T47D (cell line): Measurements from ENCODE around the gene HCFC1.

Source experiments
- DNase-seq, 2 experiments: peaks; one replicate each; pipeline versions ENCODE4 v3.0.0 to v3.0.0-alpha.2; 2011 to 2012; ENCODE audit warnings: low read depth in 1 of 2, low spot score in 1 of 2
- JUND ChIP-seq: IDR thresholded peaks from 2 replicates; pipeline ENCODE4 v1.6.1; 2012; ENCODE audit warnings: low read depth
- in situ Hi-C: cut with HindIII; loops from 2 replicates; pipeline ENCODE4 v1.10.0; 2016; ENCODE audit warnings: low sequenced_read_pairs, low pct_unique_long_range_greater_than_20kb

The HCFC1 gene

DNA sequence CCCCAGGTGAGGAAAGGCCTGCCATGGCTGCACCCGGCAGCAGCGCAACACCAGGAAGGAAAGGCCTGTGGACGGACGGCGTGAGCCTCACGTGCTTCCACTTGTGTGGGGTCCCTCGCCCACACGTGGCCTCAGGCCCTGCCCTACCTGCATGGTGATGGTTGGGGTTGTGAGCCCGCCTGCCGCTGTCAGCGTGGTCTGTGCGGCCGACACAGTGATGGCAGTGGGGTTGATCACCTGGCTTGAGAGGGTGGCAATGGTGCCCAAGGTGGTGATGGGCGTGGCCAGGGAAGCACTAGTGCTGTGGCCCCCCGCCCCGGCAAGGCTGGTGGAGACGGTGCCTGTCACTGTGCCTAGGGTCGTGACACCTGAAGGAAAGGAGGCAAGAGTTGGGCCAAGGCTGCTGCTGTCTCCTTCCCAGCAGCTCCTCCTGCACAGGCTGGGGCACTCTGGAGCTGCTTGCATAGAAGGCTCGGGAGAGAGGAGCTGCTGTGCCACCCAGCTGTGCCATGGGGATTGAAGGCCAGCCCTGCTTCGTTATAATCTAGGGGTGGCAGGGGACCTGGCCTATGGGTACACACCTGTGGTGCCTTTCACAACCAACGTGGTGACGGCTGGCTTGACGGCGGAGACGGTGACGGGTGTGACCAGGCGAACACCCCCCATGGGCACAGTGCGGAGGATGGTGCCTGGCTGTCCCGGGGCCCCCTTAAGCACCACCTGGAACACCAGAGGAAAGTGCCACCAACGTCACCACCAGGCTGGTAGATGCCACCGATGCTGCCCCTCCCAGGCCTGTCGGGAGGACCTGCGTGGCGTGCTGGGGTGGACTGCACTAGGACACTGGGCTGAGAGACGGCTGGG, 15.3 kb downstream of the HCFC1 start:
- DNase-seq: no peak
- in situ Hi-C loops: no loop called here
- TF ChIP-seq JUND: no peak

GRCh38 chrX:153955228-153955732, 16.3 kb downstream of the HCFC1 start:
- in situ Hi-C loops: no loop called here
- no peak for TF ChIP-seq JUND
- DNase-seq: no peak

DNA sequence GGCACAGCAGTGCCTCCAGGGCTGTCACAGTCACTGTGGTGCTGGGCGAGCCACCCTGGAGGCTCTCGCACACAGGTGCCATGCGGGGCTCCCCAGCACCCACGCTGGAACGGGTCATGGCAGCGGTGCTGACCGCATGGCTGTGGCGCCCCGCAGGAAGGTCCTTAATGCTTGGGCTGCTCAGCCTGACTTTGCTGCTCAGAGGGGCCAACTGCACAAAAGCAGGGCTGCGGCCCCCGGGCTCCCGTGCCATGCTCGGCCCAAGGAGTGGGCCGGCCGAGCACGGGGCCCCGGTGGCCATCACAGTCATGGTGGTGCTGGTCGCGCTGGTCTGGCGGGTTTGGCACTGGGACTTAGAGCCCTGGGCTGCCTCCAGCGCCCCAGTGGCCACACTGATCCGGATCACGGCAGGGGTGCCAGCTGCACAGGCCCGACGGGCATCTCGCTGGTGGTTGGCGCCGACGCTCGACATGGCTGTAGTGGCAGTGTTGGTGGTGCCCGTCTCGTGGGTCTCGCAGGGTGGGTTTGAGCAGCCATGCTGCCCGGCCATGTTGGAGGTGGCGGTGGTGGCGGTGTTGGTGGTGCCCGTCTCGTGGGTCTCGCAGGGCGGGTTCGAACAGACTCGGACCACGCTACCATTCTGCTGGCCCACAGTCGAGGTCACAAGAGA, 16.9 kb downstream of the HCFC1 start:
- TF ChIP-seq JUND: no peak
- DNase-seq: no peak
- in situ Hi-C loops: no loop called here

- in situ Hi-C loops: no loop called here
- TF ChIP-seq JUND: no peak
These were observed 17.6 kb downstream of the HCFC1 start for GRCh38 chrX:153953892-153954557.

DNA sequence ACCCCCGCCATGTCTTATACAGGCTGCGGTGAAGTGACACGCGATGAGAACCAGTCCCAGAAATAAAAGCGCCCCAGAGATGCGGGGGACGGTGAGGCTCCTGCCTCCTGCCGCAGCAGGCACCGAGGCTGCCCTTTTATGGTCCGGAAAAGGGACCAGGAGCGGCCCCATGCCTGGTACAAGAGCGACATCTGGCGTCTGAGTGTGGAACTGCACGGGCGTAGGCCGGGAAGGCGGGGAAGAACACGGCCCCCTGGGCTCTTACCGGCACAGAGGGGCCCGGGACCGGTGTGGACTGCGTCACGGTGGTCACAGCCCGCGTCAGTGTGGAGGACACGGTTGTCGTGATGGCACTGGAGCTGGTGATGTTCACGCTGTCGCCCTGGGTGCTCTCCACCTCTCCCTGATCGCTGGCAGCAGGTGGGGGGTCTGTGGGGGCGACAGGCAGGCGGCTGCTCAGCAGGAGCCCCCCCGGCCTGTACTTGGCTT, 18.2 kb downstream of the HCFC1 start:
- TF ChIP-seq JUND: no peak
- DNase-seq: peak; percentile 54 to 62
- in situ Hi-C loops: no loop called here

More at GRCh38 chrX:153953892-153954557, 17.6 kb downstream of the HCFC1 start:
- no peak for DNase-seq

- in situ Hi-C loops: no loop called here
- no peak for TF ChIP-seq JUND
- no peak for DNase-seq
These were observed 19.1 kb downstream of the HCFC1 start for GRCh38 chrX:153952373-153953026.

DNA sequence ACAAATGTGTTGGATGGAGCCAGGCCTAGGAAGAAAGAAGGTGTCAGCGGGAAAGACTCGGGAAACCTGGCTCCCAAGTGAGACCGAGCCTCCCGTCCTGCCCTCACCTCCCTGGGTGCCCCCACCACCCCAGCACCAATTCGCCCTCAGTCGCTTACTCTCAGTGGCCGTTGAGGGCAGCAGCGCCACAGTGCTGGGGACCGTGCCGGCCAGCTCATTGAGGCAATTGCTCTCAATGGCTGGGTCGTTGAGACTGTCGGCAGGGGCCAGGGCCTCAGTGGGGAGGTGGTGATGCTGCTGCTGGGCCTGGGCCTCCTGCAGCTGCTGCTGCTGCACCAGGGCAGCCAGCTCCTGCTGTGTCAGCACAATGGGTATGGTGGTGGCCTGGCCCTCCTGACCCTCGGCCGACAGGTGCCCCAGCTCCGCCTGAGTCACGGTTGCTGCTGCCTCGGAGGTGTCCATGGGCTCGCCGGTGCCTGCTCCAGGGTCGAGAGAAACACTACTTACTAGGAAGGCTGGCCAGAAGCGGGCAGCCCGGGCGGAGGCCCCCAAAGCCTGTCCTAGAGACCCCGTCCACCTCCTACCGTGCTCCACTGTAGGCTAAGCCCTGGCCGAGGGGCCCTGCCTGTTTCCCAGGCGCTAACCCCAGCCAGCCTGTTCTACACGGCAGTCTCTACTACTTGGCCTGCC, 19.8 kb downstream of the HCFC1 start:
- no peak for DNase-seq
- in situ Hi-C loops: no loop called here
- no peak for TF ChIP-seq JUND

DNA sequence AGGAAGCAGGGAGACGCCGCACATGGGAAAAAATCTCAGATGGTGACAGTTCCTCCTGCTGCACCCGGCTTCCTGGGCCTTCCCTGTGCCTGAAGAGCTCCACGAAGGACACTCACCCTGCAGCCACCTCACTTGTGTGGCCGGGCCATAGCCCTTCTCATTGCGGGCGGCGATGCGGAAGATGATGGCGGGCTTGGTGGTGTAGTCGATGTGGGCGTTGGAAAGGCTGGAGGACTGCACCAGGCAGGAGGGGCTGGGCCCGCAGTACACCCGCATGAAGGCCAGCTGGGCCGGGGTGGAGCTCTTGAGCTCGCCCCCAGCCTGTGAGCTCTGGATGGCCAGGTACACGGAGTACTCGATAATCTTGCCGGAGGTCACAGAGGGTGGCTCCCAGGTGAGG, 21.5 kb downstream of the HCFC1 start:
- DNase-seq: no peak
- no peak for TF ChIP-seq JUND
- in situ Hi-C loops: no loop called here

DNA sequence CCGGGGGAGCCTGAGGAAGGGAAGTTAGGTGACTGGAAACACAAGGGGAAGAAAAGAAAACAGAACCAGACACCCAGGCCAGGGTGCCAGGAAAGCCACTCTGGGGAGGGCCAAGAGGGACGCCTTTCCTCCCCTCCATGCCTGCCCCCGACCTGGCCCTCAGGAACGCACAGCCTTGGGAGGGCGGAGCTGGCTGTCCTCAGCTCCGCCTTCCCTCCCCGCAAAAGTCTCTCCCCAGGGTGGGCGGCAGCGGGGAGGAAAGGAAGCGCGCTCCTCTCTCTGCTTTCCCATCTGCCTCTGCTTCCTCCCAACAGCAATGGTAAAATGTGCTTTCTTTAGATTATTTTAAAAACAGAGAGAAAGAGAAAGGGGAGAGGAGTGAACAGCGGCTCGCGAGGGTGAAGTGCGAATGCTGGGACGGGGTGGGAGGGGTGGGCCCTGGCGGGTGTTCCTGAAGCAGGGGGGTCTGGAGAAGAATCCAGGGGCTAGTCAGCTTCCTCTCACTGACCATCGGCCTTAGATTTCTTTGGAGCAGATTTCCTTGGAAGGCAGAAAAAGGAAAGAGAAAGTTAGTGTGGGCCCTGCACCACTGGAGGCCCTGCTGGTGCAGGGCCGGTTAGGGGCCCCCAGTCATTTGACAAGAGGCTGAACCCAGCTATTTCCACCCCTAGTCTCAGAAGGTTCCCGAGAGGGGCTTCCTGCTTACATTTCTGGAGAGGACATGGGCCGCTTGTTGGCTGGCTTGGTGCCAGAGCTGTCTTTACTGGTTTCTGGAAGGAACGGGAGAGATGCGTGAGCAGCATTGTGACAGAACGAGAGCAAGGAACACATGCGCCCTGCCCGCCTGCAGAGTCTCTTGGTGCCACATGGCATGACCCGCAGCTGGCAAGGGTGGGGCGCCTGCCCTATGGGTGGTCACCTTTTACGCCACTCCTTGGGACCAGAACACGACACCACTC, 22.5 kb downstream of the HCFC1 start:
- in situ Hi-C loops: no loop called here
- TF ChIP-seq JUND: no peak

DNA sequence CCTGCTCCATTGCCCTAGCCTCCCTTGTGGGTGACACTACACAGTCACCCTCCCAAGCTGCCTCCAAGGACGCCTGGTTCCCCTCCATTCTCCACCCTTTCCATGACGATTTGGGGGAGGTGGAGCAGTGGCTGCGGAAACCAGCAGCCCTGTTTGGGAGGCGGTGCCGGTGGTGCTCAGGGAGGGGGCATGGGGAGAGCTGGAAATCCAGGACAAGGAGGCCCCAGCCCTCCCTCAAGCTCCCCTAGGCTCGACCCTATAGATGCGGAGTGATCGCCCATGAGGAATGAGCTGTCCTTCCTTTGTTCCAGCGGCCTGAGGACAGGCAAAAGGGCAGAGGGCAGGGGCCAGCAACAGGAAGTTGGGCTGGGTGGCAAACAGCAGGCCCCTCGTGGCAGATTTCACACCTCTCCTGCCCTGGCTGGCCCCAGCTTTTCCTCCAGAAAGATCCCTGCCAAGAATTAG, 23.6 kb downstream of the HCFC1 start:
- in situ Hi-C loops: no loop called here
- DNase-seq: no peak
- no peak for TF ChIP-seq JUND

More for the DNA sequence above, 22.5 kb downstream of the HCFC1 start:
- no peak for DNase-seq
